ENCODE measurements around the gene C16orf54. TPM values are rescaled to one million over a fixed set of nuclear protein-coding genes. Genes with fewer than 3 reads are reported as not detected.
"Not testable (repeated sequence)": the region's sequence is repeated elsewhere in the genome, so short reads cannot be mapped to it uniquely, and the experiment has no call there.

C16orf54 gene
- polyA plus RNA-seq (2013): 0.05 and 0.06 TPM in 2 replicates

- Histone ChIP-seq H2BK120ac (ENCODE audit: insufficient read depth, low read length, poor library complexity) (no peak within 1 kb of the TSS), H2AK5ac (ENCODE audit: low read length) (no peak within 1 kb of the TSS), H2BK12ac (ENCODE audit: low read length) (no peak within 1 kb of the TSS), H4K91ac (ENCODE audit: low read depth, low read length) (no peak within 1 kb of the TSS), H2BK5ac (ENCODE audit: low read depth, low read length, poor library complexity) (no peak within 1 kb of the TSS), H3K79me2 (ENCODE audit: control insufficient read depth, insufficient read depth, low read length, poor library complexity) (no peaks in the 10 kb centered on the region), H3K9ac (ENCODE audit: low read length) (no peak within 1 kb of the TSS), H3K23ac (ENCODE audit: low read length) (no peak within 1 kb of the TSS), H2AFZ (ENCODE audit: insufficient read depth, low read length, poor library complexity) (no peak within 1 kb of the TSS), H3K4me2 (ENCODE audit: low read length) (no peak within 1 kb of the TSS), H3K4ac (ENCODE audit: low read depth, low read length) (no peak within 1 kb of the TSS), H4K8ac (ENCODE audit: low read depth, low read length) (no peak within 1 kb of the TSS), H3K27me3 (ENCODE audit: insufficient read depth, low read length) (no peaks in the 10 kb centered on the region), H3K36me3 (ENCODE audit: control insufficient read depth in 1 of 2, insufficient read depth in 2 of 2, low read length in 2 of 2) (no peaks in the 10 kb centered on the region), H3K4me1 (ENCODE audit: control insufficient read depth in 1 of 2, insufficient read depth in 2 of 2, low read length in 2 of 2) (no peaks in the 10 kb centered on the region), H3K79me1 (ENCODE audit: low read length) (no peaks in the 10 kb centered on the region), H3K27ac (ENCODE audit: low read depth, low read length) (no peak within 1 kb of the TSS), H3K4me3 (ENCODE audit: low read depth, low read length) (no peak within 1 kb of the TSS), H4K12ac (ENCODE audit: low read depth, low read length) (no peak within 1 kb of the TSS), H3K9me3 (ENCODE audit: insufficient read depth, low read depth, low read length) (peaks cover 5% of the 10 kb centered on the region), H3K18ac (ENCODE audit: low read length) (no peak within 1 kb of the TSS), H3K14ac (ENCODE audit: low read length) (no peak within 1 kb of the TSS)
- WGBS (ENCODE audit: extremely low coverage, insufficient coverage, insufficient read length): no CpG with 5 or more reads among the region's 12 CpGs
- DNase-seq: peak in 1 of 2 donors; percentile 19
These were observed at the start of gene C16orf54 for GRCh38 chr16:29745853-29746345. Gene C16orf54, minus strand, starts transcription at chr16:29745990. Its CDS starts 1,039 bp downstream, at chr16:29744951.

- Histone ChIP-seq H3K4me2 (ENCODE audit: low read length) (no peak overlapping the region), H3K79me1 (ENCODE audit: low read length) (peaks cover 11% of the 10 kb centered on the region), H3K79me2 (ENCODE audit: control insufficient read depth, insufficient read depth, low read length, poor library complexity) (peaks cover 26% of the 10 kb centered on the region), H3K14ac (ENCODE audit: low read length) (no peak overlapping the region), H2BK120ac (ENCODE audit: insufficient read depth, low read length, poor library complexity) (no peak overlapping the region), H3K23ac (ENCODE audit: low read length) (no peak overlapping the region), H3K27me3 (ENCODE audit: insufficient read depth, low read length) (no peaks in the 10 kb centered on the region), H3K4me1 (ENCODE audit: control insufficient read depth in 1 of 2, insufficient read depth in 2 of 2, low read length in 2 of 2) (peaks cover 11 to 16% of the 10 kb centered on the region in 2 experiments), H3K36me3 (ENCODE audit: control insufficient read depth in 1 of 2, insufficient read depth in 2 of 2, low read length in 2 of 2) (peaks cover 20 to 35% of the 10 kb centered on the region in 2 experiments), H2AK5ac (ENCODE audit: low read length) (no peak overlapping the region), H4K8ac (ENCODE audit: low read depth, low read length) (no peak overlapping the region), H2BK5ac (ENCODE audit: low read depth, low read length, poor library complexity) (no peak overlapping the region), H4K91ac (ENCODE audit: low read depth, low read length) (no peak overlapping the region), H3K9me3 (ENCODE audit: insufficient read depth, low read depth, low read length) (no peaks in the 10 kb centered on the region), H2AFZ (ENCODE audit: insufficient read depth, low read length, poor library complexity) (no peak overlapping the region), H3K9ac (ENCODE audit: low read length) (no peak overlapping the region), H3K18ac (ENCODE audit: low read length) (no peak overlapping the region), H2BK12ac (ENCODE audit: low read length) (no peak overlapping the region), H3K4ac (ENCODE audit: low read depth, low read length) (peak overlapping the region; percentile 43), H3K27ac (ENCODE audit: low read depth, low read length) (no peak overlapping the region), H4K12ac (ENCODE audit: low read depth, low read length) (no peak overlapping the region), H3K4me3 (ENCODE audit: low read depth, low read length) (no peak overlapping the region)
- no peak for DNase-seq
- WGBS (ENCODE audit: extremely low coverage, insufficient coverage, insufficient read length): no CpG with 5 or more reads among the region's 3 CpGs
These were observed 48.5 kb upstream of the C16orf54 start for GRCh38 chr16:29794231-29794710.

- not testable (repeated sequence) for H3K9ac ChIP-seq (ENCODE audit: low read length); H4K8ac ChIP-seq (ENCODE audit: low read depth, low read length); H3K9me3 ChIP-seq (ENCODE audit: insufficient read depth, low read depth, low read length); H2AK5ac ChIP-seq (ENCODE audit: low read length); H3K27me3 ChIP-seq (ENCODE audit: insufficient read depth, low read length); DNase-seq; H4K12ac ChIP-seq (ENCODE audit: low read depth, low read length); H3K14ac ChIP-seq (ENCODE audit: low read length); H2BK5ac ChIP-seq (ENCODE audit: low read depth, low read length, poor library complexity); H2BK12ac ChIP-seq (ENCODE audit: low read length); H3K27ac ChIP-seq (ENCODE audit: low read depth, low read length); H4K91ac ChIP-seq (ENCODE audit: low read depth, low read length); H3K18ac ChIP-seq (ENCODE audit: low read length); H3K4me2 ChIP-seq (ENCODE audit: low read length); H2BK120ac ChIP-seq (ENCODE audit: insufficient read depth, low read length, poor library complexity); H2AFZ ChIP-seq (ENCODE audit: insufficient read depth, low read length, poor library complexity); H3K23ac ChIP-seq (ENCODE audit: low read length); H3K4me3 ChIP-seq (ENCODE audit: low read depth, low read length)
- Histone ChIP-seq H3K4ac (ENCODE audit: low read depth, low read length) (peak overlapping the region; percentile 81), H3K36me3 (ENCODE audit: control insufficient read depth in 1 of 2, insufficient read depth in 2 of 2, low read length in 2 of 2) (peaks cover 10 to 24% of the 10 kb centered on the region in 2 experiments), H3K79me1 (ENCODE audit: low read length) (peaks cover 11% of the 10 kb centered on the region), H3K4me1 (ENCODE audit: control insufficient read depth in 1 of 2, insufficient read depth in 2 of 2, low read length in 2 of 2) (peaks cover 11 to 16% of the 10 kb centered on the region in 2 experiments), H3K79me2 (ENCODE audit: control insufficient read depth, insufficient read depth, low read length, poor library complexity) (peaks cover 26% of the 10 kb centered on the region)
- no CpG with 5 or more reads among the region's 18 CpGs for WGBS (ENCODE audit: extremely low coverage, insufficient coverage, insufficient read length)
These were observed 47.4 kb upstream of the C16orf54 start for GRCh38 chr16:29793153-29793552.

GRCh38 chr16:29791845-29792807, 46.3 kb upstream of the C16orf54 start:
- Histone ChIP-seq H3K14ac (ENCODE audit: low read length) (no peak overlapping the region), H4K8ac (ENCODE audit: low read depth, low read length) (no peak overlapping the region), H3K79me1 (ENCODE audit: low read length) (peaks cover 11% of the 10 kb centered on the region), H3K4me3 (ENCODE audit: low read depth, low read length) (no peak overlapping the region), H2AFZ (ENCODE audit: insufficient read depth, low read length, poor library complexity) (no peak overlapping the region), H3K27me3 (ENCODE audit: insufficient read depth, low read length) (no peaks in the 10 kb centered on the region), H3K36me3 (ENCODE audit: control insufficient read depth in 1 of 2, insufficient read depth in 2 of 2, low read length in 2 of 2) (peaks cover 7 to 16% of the 10 kb centered on the region in 2 experiments), H3K9me3 (ENCODE audit: insufficient read depth, low read depth, low read length) (no peaks in the 10 kb centered on the region), H3K18ac (ENCODE audit: low read length) (no peak overlapping the region), H3K4me2 (ENCODE audit: low read length) (peak overlapping the region; percentile 75), H3K23ac (ENCODE audit: low read length) (peak overlapping the region; percentile 10), H3K9ac (ENCODE audit: low read length) (no peak overlapping the region), H2BK5ac (ENCODE audit: low read depth, low read length, poor library complexity) (no peak overlapping the region), H4K12ac (ENCODE audit: low read depth, low read length) (no peak overlapping the region), H2BK120ac (ENCODE audit: insufficient read depth, low read length, poor library complexity) (no peak overlapping the region), H2AK5ac (ENCODE audit: low read length) (no peak overlapping the region), H3K4me1 (ENCODE audit: control insufficient read depth in 1 of 2, insufficient read depth in 2 of 2, low read length in 2 of 2) (peaks cover 11 to 16% of the 10 kb centered on the region in 2 experiments), H4K91ac (ENCODE audit: low read depth, low read length) (no peak overlapping the region), H2BK12ac (ENCODE audit: low read length) (no peak overlapping the region), H3K4ac (ENCODE audit: low read depth, low read length) (peak overlapping the region; percentile 81), H3K27ac (ENCODE audit: low read depth, low read length) (no peak overlapping the region), H3K79me2 (ENCODE audit: control insufficient read depth, insufficient read depth, low read length, poor library complexity) (peaks cover 26% of the 10 kb centered on the region)
- no peak for DNase-seq
- WGBS (ENCODE audit: extremely low coverage, insufficient coverage, insufficient read length): no CpG with 5 or more reads among the region's 9 CpGs
